ACC112 (cell line): ENCODE data around the gene CD59.
A peak's percentile ranks its signal among the peaks of the same experiment; 100 is the strongest.
"Not testable (repeated sequence)": the region's sequence is repeated elsewhere in the genome, so short reads cannot be mapped to it uniquely, and the experiment has no call there.

ENCODE experiments used
- H2AFZ ChIP-seq: fragments of 200-600 bp; sonication (generic); one replicate; pipeline ENCODE4 v1.6.0; 2017; ENCODE audit warnings: antibody characterized with exemption, low read length; ENCODE audit not compliant: unreplicated experiment
- H3K27ac ChIP-seq: fragments of 200-600 bp; sonication (generic); 2 replicates; pipeline ENCODE4 v1.5.1; 2014; ENCODE audit warnings: low read depth, mild to moderate bottlenecking, antibody characterized with exemption, low read length, moderate library complexity
- H3K27me3 ChIP-seq: fragments of 200-600 bp; sonication (generic); 2 replicates; pipeline ENCODE4 v1.6.1; 2014; ENCODE audit warnings: mild to moderate bottlenecking, antibody characterized with exemption, low read length, moderate library complexity, mixed read lengths; ENCODE audit not compliant: insufficient read depth
- H3K36me3 ChIP-seq: fragments of 200-600 bp; sonication (generic); 2 replicates; pipeline ENCODE4 v1.6.1; 2016; ENCODE audit warnings: mild to moderate bottlenecking, antibody characterized with exemption, low read length, moderate library complexity, mixed read lengths; ENCODE audit not compliant: insufficient read depth
- H3K4me1 ChIP-seq: fragments of 200-600 bp; sonication (generic); one replicate; pipeline ENCODE4 v1.6.1; 2016; ENCODE audit warnings: low read length, mixed read lengths; ENCODE audit not compliant: insufficient read depth, unreplicated experiment, control insufficient read depth
- H3K4me3 ChIP-seq: fragments of 200-600 bp; sonication (generic); 2 replicates; pipeline ENCODE4 v1.5.1; 2014; ENCODE audit warnings: mild to moderate bottlenecking, low read depth, low read length
- H3K79me2 ChIP-seq: fragments of 200-600 bp; sonication (generic); one replicate; pipeline ENCODE4 v1.6.0; 2016; ENCODE audit warnings: low read length; ENCODE audit not compliant: control insufficient read depth, unreplicated experiment, insufficient read depth

CD59 gene

DNA sequence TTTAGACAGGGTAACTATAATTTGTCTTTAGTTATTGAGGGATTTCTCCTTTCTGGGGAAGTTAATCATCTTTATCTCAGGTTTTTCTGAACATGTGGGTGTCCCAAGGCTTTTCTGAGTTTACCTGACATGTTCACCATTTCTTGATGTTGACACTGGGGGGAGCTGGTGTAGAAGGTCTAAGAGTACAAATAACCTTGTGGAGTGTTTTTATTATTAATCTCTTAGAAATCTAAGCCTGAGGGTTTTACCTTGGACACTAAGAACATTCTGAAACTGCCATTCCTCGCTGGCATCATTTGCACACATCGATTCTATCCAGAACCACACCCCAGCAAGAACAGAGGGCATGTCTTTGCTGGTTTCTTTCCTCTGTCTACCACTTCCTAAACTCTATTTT, 20.0 kb downstream of the CD59 start:
- peak overlapping the region; percentile 57 for H3K27ac ChIP-seq
- H3K27me3 ChIP-seq: no peaks in the 10 kb centered on the region
- peaks cover 47% of the 10 kb centered on the region for H3K4me1 ChIP-seq
- no peak overlapping the region for H3K4me3 ChIP-seq
- H2AFZ ChIP-seq: no peak overlapping the region
- peaks cover 87% of the 10 kb centered on the region for H3K79me2 ChIP-seq
- H3K36me3 ChIP-seq: peaks cover 64% of the 10 kb centered on the region

DNA sequence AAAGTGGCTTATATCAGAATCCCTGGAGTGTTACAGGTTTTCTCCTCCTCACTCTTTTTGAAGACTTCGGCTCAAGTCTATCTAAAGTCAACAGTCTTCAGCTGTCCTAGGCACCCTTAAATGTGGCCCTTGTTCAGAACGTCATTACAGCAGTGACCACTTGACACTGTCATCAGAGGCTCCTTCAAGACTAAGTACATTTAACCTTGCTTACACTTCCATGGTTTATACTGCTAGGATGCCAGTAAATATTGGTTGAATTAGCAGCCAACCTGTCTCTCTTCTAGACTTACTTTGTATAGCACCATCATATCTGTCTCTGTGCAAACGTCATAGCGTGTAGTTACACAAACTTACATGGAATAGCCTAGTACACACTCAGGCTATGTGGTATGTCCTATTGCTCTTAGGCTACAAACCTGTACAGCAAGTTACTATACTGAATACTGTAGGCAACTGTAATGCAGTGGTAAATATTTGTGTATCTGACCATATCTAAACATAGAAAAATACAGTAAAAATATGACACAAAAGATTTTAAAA, 22.3 kb downstream of the CD59 start:
- Histone ChIP-seq H3K36me3 (peaks cover 62% of the 10 kb centered on the region), H3K4me3 (no peak overlapping the region), H3K4me1 (peaks cover 56% of the 10 kb centered on the region), H3K27me3 (no peaks in the 10 kb centered on the region), H3K27ac (peak overlapping the region; percentile 39), H2AFZ (no peak overlapping the region), H3K79me2 (peaks cover 83% of the 10 kb centered on the region)

DNA sequence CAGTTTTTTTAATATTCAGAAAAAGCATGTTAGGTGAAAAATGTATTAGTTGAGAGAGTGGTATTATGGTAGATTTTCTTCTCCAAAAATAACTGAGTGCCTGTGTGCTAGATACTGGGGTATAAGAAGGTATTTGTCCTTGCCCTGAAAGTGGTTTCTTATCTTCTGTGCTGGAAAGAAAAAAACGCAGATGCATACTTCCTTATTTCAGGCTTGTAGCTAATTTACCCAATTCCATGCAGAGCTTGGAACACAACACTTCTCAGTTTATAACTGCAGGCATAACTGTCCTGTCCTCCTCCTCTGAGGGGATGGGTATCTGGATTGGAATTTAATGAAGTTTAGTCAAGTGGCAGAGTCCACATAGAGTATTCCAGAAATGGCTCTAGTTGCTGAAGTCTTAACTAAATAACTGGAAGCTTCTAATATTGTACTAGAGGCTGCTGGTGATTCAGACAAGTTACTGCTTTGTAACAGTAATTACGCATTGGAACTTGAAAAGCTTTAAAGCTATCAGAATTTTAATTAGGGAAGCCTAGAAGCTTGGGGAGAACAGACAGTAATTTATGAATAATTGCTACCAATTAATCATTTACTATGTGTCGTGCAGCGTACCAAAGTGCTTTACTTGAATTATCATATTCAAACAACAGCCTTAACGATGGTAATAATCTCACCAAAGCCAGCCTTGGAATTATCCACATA, 22.9 kb downstream of the CD59 start:
- peaks cover 82% of the 10 kb centered on the region for H3K79me2 ChIP-seq
- H3K27me3 ChIP-seq: no peaks in the 10 kb centered on the region
- peaks cover 61% of the 10 kb centered on the region for H3K36me3 ChIP-seq
- H3K4me1 ChIP-seq: peaks cover 62% of the 10 kb centered on the region
- peak overlapping the region; percentile 39 for H3K27ac ChIP-seq
- H3K4me3 ChIP-seq: no peak overlapping the region
- no peak overlapping the region for H2AFZ ChIP-seq

DNA sequence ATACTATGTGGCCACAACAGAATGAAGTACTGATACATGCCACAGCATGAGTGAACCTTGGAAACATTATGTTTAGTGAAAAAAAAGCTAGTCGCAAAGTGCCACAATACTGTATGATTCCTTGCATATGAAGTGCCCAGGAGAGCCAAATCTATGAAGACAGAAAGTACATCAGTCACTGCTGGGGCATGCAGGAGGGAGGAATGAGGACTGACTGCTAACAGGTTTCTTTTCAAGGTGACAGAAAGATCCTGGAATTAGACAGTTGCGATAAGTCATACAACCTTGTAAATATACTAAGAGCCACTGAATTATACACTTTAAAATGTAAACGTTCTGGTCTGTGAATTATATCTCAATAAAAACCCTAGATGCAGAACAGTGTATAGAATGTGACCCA, 23.8 kb downstream of the CD59 start:
- Histone ChIP-seq H3K36me3 (peaks cover 61% of the 10 kb centered on the region), H2AFZ (no peak overlapping the region), H3K27ac (peak overlapping the region; percentile 41), H3K79me2 (peaks cover 81% of the 10 kb centered on the region), H3K4me1 (peaks cover 67% of the 10 kb centered on the region), H3K4me3 (no peak overlapping the region), H3K27me3 (no peaks in the 10 kb centered on the region)

- Histone ChIP-seq H2AFZ (no peak overlapping the region), H3K36me3 (peaks cover 69% of the 10 kb centered on the region), H3K4me3 (no peak overlapping the region), H3K27me3 (no peaks in the 10 kb centered on the region), H3K4me1 (peaks cover 75% of the 10 kb centered on the region), H3K79me2 (peaks cover 63% of the 10 kb centered on the region), H3K27ac (peak overlapping the region; percentile 100)
These were observed 26.8 kb downstream of the CD59 start for GRCh38 chr11:33709466-33709865.

GRCh38 chr11:33708985-33709384, 27.2 kb downstream of the CD59 start:
- Histone ChIP-seq H3K79me2 (peaks cover 59% of the 10 kb centered on the region), H2AFZ (no peak overlapping the region), H3K27me3 (no peaks in the 10 kb centered on the region), H3K27ac (peak overlapping the region; percentile 100), H3K4me1 (peaks cover 80% of the 10 kb centered on the region), H3K36me3 (peaks cover 65% of the 10 kb centered on the region), H3K4me3 (no peak overlapping the region)

DNA sequence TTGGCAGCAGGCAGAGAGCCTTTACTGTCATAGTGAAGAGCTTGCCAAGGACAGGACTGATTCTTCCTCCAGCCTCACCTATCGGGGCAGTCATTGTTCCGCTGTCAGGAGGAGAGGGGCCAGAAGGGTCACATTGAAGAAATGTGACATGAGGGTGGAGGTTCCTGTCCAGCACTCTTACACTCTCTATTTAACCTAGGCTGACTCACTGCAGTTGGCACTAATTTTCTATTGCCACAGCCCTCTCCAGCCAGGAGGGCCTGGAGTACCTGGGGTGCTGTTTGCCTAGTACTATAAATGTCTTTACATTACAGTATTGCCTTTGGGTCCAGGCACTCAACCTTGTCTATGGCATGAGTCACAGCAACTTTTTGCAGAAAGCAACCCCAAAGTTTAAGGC, 28.4 kb downstream of the CD59 start:
- not testable (repeated sequence) for H2AFZ ChIP-seq, H3K4me3 ChIP-seq, H3K27me3 ChIP-seq
- peaks cover 86% of the 10 kb centered on the region for H3K4me1 ChIP-seq
- peaks cover 55% of the 10 kb centered on the region for H3K36me3 ChIP-seq
- peak overlapping the region; percentile 100 for H3K27ac ChIP-seq
- peaks cover 49% of the 10 kb centered on the region for H3K79me2 ChIP-seq

DNA sequence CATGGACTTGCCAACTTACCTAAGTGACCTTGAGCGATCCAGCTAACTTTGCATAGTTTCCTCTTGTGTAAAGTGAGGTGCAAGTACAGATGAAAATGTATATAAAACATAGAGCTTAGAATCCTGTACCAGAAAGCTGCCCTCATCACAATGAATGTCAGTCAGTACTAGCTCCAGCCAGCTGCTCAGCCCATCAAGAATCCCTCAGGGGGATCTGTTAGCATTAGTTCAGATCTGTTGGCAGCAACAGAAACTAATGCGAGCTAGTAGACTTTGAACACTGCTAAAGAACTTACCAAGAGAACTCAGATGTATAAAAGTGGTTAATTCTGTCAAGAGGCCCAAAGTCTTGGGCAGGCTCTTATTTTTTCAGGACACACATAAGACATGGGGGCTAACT, 29.3 kb downstream of the CD59 start:
- peak overlapping the region; percentile 2; the same call in 1 of the 2 replicates for H3K4me3 ChIP-seq
- peaks cover 89% of the 10 kb centered on the region for H3K4me1 ChIP-seq
- peaks cover 41% of the 10 kb centered on the region for H3K79me2 ChIP-seq
- H2AFZ ChIP-seq: no peak overlapping the region
- peak overlapping the region; percentile 100 for H3K27ac ChIP-seq
- peaks cover 46% of the 10 kb centered on the region for H3K36me3 ChIP-seq
- no peaks in the 10 kb centered on the region for H3K27me3 ChIP-seq

DNA sequence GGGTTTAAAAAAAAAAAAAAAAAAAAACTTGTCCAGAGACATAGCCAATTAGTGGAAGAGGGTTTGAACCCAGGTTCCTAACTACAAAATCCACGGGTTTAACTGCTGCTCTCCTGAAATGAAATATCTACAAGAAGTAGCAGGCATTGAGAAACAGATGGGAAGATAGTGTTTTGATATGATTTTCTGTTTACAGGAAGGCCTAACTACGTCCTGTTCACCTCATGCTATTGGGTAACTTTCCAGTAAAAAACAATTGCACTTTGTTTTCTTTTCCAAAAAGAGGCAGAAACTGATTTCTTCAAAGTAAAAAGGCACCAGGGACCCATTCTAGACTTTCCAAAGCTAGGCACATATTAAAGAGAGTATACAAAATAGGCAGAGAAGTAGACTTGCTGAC, 29.7 kb downstream of the CD59 start:
- Histone ChIP-seq H3K79me2 (peaks cover 37% of the 10 kb centered on the region), H3K36me3 (peaks cover 43% of the 10 kb centered on the region), H3K4me3 (0 out of 2 replicates have a peak overlapping the region, but pooled peaks have one; percentile 2), H3K27me3 (no peaks in the 10 kb centered on the region), H3K27ac (peak overlapping the region; percentile 100), H3K4me1 (peaks cover 89% of the 10 kb centered on the region), H2AFZ (no peak overlapping the region)

- Histone ChIP-seq H3K4me3 (no peak overlapping the region), H3K36me3 (peaks cover 33% of the 10 kb centered on the region), H3K27me3 (no peaks in the 10 kb centered on the region), H2AFZ (no peak overlapping the region), H3K4me1 (peaks cover 93% of the 10 kb centered on the region), H3K27ac (peak overlapping the region; percentile 100), H3K79me2 (peaks cover 19% of the 10 kb centered on the region)
These were observed 31.8 kb downstream of the CD59 start for GRCh38 chr11:33704240-33705002.
